HG02981 (cell line): ENCODE data around the gene ATG5.
"Not testable (repeated sequence)": the region's sequence is repeated elsewhere in the genome, so short reads cannot be mapped to it uniquely, and the experiment has no call there.

Experiments used
- ATAC-seq: cut with Tn5 transposase; IDR thresholded peaks from one replicate; pipeline ENCODE4 v1.9.1; 2021; ENCODE audit warnings: mild to moderate bottlenecking, moderate library complexity; ENCODE audit not compliant: unreplicated experiment

Gene ATG5

DNA sequence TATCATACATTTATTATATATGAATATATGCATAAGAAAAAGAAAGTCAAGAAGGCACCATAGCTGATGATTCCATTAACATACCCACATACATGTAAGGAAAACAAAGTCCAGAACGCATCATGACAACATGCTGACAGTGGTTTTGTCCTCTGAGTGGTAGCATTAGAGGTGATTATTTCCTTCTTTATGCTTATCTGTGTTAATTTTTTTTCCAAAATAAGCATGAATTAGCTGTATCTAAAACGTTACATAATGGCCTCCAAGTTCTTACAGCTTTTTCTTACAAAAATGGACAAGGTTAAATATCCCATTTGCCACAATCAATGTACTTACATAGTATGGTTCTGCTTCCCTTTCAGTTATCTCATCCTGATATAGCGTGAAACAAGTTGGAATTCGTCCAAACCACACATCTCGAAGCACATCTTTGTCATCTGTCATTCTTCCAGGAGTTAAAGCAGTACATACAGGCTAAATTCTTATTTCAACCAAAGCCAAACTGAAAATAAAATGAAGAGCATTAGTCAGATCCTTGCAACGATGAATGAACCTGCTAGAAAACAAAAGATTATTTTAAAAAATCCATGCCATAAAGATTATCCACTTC is 9.7 kb downstream of the ATG5 start:
- ATAC-seq, result no peak

DNA sequence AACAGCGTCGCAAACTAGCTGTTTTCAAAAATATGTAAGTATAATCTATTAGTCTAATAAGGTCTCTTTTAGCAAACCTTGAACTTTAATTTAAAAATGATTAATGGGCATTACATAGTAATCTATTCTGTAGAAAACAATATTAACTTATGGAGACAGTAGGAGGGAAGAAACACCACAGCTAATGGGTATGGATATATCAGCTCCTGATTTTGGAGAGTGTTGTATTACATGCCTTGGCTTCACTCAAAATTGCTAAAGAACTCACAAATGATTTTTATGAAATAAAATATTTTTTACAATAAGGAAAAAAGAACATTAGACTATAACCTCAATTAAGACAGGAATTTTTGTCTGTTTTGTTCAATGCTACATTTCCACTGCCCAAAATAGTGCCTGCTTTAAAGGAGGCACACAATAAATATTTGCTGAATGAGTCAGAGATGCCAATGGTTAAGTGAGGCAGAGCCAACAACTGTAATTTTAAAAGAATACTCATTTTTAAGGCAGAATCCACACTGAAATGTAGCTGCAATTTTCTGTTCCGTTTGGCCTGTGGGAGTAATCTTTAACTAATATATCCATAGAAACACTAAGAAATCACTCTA is 15.7 kb downstream of the ATG5 start:
- no peak for ATAC-seq

DNA sequence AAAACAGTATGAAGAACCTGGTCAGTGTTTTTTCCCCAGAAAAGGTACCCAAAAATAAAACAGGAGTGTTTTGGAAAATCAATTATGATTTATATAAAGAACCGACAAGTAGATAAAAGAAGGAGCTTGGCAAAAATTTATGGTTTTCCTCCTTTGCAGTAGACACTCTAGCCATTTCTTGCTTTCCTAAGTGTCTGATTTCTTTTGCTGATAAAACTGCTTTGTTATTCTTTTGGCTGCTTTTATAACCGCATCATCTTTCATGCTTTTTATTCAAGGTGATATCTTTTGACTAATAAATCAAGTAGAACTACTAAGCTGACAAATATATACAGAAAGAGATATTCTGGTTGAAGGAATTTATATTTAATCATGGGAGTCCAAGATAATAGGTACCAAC is 16.6 kb downstream of the ATG5 start:
- no peak for ATAC-seq

DNA sequence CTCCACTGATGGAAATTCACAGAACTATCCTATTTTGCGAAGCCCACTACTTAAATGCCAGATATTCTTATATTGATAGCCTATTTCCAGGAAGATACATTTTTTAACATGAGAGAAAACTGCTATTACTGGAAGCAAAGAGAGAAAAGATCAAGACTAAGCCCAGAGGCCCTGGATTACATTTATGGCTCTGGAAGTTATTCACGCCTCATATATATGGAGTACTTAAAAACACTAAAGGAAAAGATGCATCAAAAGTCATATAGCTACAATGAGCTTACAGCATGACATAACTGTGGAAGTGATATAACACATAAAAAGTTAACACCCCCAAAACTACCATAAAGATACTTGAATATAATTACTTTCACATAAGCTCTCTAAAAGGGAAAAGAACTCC is 19.8 kb downstream of the ATG5 start:
- ATAC-seq, result no peak

DNA sequence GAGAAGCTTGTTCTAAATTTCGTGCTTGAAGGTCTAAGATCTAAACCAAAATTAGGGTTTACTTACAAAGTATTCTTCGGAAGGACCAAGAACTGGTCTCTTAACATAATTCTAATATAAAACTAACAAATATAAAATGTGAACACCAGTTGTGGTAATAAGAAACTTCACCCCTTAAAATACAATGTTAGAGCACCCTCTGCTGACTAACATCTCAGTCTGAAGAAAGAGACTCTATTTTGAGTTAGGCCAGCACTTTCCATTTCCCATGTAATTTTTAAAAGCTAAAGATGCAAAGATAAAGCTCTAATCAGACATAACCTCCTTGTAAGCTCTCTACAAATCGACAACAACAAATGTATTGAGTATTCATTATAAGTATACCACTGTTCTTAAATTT is 24.6 kb downstream of the ATG5 start:
- ATAC-seq, result no peak

DNA sequence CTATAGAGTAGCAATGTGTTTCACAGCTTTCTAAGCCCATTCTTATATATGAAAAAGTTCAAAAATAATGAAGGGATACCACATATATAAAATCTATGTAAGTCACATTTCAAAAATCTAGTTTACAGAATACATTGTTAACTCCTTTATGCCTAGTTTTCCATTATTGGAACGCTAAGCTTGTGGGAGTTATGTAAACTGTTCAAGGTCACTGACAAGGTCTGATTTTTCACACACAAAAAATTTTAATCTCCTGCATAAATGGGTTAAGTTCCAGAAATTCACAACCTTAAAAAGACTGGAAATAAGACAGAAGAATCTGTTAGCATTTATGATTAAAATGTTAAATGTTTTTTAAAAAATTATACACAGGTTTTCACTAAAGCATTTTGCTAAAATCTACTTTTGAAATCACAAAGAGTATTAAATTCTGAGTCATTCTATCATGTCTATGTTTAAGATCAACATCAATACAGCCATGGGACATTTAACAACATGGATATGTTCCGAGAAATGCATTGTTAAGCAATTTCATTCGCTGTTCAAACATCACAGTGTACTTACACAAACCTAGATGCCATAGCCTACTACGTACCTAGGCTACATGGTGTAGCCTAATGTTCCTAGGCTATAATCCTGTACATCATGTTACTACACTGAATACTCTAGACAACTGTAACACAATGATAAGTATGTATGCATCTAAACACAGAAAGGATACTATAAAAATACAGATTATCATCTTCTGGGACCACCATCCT is 25.4 kb downstream of the ATG5 start:
- no peak for ATAC-seq

DNA sequence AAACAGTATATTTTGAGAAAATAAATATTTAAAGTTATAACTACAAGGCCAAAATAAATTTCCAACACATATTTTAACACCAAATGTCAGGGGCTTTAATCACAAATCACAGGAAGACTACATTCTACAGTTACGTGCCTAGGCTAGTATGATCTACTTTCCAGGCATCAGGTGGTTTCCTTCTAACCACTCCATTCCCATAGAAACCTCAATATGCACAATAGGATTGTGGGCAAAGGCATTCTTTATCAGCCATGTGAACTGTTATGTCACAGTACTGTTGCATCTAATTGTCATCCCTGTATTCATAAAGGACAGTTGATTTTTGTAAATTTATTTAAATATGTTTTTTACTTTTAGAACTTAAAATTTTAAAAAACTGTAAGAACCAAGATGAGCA is 32.4 kb downstream of the ATG5 start:
- ATAC-seq, result no peak

DNA sequence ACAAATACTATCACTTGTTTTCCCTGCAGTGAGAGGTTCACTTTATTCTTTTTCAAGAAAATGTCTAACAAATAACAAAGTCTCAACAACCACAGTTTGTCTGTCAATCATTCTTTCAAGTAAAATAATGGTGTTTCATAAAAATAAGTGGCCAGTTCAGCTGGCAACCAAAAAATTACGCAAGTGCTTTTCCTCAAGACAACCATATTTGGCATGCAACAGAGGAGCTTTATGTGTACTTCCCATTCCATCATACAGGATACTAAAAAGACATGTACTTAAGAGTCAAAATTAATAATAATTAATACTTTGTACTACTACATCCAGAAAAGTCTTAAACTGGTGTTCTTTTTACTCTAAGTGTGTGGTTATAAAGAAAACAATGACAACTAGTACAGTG is 34.6 kb downstream of the ATG5 start:
- no peak for ATAC-seq

DNA sequence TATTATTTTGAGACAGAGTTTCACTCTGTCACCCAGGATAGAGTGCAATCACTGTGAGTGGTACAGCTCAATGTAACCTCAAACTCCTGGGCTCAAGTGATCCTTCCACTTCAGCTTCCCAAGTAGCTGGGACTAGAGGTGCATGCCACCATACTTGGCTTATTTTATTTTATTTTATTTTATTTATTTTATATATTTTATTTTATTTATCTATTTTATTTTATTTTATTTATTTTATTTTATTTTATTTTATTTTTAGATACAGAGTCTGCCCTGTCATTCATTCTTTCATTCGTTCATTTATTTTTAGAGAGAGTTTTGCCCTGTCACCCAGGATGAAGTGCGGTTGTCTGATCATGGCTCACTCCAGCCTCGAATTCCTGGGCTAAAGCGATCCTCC is 35.5 kb downstream of the ATG5 start:
- no peak for ATAC-seq

DNA sequence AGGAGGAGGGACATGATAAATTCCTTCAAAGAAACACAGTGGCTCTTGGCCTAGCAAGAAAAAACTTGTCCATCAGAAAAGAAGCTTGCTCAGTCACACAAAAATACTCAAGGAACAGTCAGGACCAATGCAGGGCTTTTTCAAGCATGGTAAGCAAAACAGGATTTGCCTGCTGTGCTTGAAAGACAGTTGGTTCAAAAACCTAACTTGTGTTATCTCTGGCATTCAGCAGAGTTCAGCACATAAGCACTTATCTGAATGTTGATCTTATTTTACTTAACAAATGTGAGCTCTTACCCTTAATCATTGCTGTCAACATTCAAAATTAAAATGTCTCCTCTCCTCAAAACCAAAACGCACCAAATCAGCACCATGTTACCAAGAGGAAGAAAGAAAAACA is 38.3 kb downstream of the ATG5 start:
- ATAC-seq, result no peak

DNA sequence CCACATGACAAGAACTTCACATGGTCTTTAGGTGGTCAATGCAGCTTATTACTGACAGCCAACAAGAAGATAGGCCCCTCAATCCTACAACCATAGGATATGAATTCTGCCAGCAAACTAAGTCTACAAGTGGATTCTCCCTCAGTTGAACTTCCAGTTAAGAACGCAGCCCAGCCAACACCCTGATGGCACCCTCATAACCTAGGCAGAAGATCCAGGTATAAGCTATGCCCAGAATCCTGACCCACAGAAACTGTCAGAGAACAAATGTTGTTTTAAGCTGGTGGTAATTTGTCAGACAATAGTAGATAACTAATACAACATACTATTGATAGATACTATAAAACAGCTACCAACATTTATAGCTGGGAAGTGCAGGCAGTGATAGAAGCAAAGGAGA is 38.8 kb downstream of the ATG5 start:
- no peak for ATAC-seq

DNA sequence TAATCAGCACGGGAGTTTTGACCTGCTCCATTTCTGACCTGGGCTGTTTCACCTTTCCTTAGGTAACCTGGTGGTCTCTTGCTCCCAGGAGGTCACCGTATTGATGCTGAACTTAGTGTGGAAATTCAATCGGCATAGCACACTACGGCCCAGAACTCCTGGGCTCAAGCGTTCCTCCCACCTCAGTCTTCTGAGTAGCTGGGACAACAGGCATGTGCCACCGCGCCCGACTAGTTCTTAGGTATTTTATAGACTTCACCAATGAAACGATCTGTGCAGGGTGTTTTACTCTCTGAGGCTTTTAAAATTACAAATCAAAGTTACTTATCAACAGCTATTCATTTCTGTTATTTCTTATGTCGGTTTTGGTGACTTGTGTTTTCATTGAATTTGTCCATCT is 42.1 kb downstream of the ATG5 start:
- ATAC-seq, result no peak

DNA sequence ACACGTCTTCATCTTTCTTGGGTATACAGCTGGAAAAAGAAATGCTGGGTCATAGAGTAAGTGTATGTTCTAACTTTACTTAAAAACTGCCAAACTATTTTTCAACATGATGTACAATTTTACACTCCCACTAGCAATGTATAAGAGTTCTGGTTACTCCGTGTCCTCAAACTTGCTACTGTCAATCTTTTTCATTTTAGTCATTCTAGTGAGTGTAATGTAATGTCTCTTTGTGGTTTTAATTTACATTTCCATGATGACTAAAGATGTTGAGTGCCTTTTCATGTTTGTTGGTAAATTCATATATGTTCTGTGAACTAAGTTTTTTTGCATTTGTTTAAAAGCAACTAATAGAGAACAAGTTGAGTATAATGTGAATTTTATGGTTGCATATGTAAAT is 43.9 kb downstream of the ATG5 start:
- no peak for ATAC-seq

DNA sequence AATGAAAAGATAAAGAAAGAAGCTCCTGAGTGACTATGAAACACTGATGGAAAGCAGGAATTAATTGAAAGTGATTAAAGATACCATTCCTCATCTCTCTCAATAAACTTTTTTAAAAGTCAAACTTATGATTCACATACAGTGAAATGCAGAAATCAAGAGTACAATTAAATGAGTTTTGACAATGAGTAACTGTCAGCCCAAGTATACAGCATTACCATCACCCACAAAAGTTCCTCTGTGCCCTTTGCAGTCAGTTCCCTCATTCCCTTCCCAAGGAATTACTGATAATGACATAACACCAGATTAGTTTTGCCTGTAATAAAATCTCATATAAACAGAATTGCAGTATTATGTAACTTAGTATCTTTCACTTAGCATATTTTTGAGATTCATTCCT is 44.5 kb downstream of the ATG5 start:
- no peak for ATAC-seq

DNA sequence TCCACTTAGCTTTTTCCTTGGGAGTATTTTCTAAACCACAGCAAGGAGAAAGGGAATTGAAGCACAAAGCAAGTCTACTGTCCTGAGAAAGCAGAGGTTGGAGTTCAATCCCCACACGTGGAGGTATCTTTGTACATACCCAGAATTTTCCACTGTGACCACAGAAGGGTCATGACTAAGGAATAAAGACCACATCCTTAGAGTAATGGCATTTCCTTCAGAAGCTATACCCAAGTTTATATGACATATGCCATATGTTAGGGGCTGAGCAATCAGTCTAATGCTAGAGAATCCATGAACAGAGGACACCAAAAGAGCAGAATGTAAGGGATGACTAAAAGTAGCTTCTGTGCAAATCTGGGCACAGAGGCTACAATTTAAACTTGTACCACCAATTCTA is 46.4 kb downstream of the ATG5 start:
- ATAC-seq, result no peak

DNA sequence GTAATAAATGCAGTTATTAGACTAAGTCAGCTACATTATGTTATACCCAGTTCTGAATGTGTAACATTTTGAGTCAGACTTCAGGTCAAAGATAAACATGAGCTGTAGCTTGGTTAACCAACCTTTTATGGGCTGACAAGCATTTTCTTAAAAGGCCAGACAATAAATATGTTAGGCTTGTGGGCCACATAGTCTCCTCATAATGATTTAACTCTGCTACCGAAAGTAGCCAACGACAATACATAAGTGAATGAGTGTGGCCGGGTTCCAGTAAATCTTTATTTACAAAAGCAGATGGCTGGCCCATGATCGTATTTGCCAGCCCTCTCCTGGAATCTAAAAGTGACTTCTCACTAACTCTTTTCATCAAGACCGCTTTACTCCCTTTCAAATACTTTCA is 49.9 kb downstream of the ATG5 start:
- ATAC-seq, result no peak

DNA sequence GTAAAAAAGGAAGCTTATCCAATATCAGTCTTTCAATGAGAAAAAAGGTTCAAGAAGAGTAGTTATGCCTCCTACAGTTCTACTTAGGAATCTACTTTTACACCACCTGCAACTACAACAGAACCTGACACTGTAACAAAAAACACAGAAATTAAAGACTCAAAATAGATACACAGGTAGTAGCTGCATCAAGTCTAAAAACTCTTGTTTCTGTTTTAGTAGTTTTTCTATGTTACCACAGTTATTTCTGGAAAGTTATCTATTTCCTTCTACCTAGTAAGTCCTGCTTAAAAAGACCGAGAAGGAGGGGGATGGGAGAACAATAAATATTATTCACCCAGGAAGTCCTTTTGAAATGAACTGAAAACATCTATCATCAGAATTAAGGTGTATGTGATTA is 52.5 kb downstream of the ATG5 start:
- no peak for ATAC-seq

DNA sequence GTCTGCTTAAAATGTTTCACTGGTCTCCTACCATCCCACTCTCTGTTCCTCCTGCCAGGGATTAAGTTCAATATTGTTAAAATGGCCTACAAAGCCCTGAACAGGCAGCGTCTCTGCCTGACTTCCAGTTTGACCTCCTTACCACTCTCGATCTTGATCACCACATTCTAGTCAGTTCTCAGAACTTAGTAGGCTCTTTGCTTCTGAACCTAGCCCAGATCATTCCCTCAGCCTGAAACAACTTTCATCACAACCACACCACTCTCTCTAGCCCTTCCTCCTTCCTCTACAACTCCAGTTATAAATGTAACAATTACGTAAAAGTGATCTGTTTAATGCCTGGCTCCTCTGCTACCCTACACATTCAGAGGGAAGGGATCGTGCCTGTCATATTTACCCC is 53.3 kb downstream of the ATG5 start:
- ATAC-seq, result no peak

DNA sequence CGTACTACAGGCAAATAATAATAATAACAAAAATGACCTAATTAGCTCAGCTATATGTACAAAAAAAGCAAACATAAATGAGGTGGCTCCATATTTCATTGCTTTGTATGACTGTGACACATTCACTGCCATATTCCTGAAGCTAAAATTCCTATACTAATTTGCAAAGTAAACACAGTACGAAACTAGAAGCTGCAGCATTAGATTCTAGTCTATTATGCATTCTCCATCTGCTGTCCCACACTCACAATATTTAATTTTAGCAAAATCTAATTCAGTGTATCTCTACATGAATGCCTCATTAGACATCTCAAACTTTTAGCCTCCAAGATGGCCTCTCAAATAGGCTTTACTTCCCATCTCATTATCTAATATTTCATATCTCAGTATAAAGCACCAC is 55.1 kb downstream of the ATG5 start:
- no peak for ATAC-seq

DNA sequence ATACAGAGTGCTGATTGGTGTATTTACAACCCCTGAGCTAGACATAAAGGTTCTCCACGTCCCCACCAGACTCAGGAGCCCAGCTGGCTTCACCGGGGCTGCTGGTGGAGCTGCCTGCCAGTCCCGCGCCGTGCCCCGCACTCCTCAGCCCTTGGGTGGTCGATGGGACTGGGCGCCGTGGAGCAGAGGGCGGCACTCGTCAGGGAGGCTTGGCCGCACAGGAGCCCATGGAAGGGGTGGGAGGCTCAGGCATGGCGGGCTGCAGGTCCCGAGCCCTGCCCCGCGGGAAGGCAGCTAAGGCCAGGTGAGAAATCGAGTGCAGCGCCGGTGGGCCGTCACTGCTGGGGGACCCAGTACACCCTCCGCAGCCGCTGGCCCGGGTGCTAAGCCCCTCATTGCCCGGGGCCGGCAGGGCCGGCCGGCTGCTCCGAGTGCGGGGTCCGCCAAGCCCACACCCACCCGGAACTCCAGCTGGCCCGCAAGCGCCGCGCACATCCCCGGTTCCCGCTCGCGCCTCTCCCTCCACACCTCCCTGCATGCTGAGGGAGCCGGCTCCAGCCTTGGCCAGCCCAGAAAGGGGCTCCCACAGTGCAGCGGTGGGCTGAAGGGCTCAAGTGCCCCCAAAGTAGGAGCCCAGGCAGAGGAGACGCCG is 56.2 kb downstream of the ATG5 start:
- ATAC-seq, result not testable (repeated sequence)

DNA sequence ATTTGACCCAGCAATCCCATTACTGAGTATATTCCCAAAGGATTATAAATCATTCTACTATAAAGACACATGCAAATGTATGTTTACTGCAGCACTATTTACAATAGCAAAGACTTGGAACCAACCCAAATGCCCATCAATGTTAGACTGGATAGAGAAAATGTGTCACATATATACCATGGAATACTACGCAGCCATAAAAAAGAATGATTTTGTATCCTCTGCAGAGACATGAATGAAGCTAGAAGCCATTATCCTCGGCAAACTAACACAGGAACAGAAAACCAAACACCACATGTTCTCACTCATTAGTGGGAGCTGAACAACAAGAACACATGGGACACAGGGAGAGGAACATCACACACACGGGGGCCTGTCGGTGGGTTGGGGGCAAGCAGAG is 57.1 kb downstream of the ATG5 start:
- not testable (repeated sequence) for ATAC-seq

DNA sequence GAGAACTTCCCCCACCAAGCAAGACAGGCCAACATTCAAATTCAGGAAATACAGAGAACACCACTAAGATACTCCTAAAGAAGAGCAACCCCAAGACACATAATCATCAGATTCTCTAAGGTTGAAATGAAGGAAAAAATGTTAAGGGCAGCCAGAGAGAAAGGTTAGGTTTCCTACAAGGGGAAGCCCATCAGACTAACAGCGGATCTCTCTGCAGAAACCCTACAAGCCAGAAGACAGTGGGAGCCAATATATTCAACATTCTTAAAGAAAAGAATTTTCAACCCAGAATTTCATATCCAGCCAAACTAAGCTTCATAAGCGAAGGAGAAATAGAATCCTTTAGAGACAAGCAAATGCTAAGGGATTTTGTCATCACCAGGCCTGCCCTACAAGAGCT is 61.1 kb downstream of the ATG5 start:
- ATAC-seq, result not testable (repeated sequence)
